NCI-H82 treated with DMSO at 0.1 percent for 48 hours (cell line): ENCODE data around the gene AQP11.
"Not testable (repeated sequence)": the region's sequence is repeated elsewhere in the genome, so short reads cannot be mapped to it uniquely, and the experiment has no call there.

Source experiments
- DNase-seq: peaks from one replicate; lab custom pipeline; 2025; ENCODE audit not compliant: unreplicated experiment; lab: John Stamatoyannopoulos, UW

Gene AQP11

GRCh38 chr11:77590194-77590782 lies 535 bp downstream of the AQP11 start:
- no peak for DNase-seq

GRCh38 chr11:77592727-77593126 lies 3.0 kb downstream of the AQP11 start:
- DNase-seq: no peak

DNA sequence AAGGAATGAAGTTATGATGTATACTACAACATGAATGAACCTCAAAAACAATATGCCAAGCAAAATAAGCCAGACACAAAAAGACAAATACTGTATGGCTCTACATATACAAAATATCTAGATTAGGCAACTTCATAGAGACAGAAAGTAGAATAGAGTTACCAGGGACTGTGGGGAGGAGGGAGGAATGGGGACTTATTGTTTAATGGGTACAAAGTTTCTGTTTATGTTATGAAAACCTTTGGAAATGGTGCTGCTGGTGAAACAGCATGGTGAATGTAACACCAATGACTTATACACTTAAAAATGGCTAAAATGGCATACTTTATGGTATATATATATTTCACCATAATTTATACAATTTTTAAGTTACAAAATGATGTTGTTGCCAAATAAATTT lies 4.1 kb downstream of the AQP11 start:
- DNase-seq: no peak

DNA sequence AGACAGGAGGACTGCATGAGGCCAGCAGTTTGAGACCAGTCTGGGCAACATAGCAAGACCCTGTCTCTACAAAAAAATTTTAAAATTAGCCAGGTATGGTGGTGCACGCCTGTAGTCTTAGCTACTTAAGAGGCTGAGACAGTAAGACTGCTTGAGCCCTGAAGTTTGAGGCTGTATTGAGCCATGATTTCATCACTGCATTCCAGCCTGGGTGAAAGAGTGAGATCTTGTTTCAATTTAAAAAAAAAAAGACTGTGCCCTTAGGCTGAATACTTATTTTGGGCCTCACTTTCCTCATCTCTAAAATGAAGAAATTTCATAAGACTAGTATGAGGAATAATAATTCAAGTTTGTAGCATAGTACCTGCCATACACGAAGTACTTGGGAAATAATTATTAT lies 6.9 kb downstream of the AQP11 start:
- no peak for DNase-seq

- DNase-seq: no peak
Observed at GRCh38 chr11:77598195-77598594, 8.4 kb downstream of the AQP11 start.

DNA sequence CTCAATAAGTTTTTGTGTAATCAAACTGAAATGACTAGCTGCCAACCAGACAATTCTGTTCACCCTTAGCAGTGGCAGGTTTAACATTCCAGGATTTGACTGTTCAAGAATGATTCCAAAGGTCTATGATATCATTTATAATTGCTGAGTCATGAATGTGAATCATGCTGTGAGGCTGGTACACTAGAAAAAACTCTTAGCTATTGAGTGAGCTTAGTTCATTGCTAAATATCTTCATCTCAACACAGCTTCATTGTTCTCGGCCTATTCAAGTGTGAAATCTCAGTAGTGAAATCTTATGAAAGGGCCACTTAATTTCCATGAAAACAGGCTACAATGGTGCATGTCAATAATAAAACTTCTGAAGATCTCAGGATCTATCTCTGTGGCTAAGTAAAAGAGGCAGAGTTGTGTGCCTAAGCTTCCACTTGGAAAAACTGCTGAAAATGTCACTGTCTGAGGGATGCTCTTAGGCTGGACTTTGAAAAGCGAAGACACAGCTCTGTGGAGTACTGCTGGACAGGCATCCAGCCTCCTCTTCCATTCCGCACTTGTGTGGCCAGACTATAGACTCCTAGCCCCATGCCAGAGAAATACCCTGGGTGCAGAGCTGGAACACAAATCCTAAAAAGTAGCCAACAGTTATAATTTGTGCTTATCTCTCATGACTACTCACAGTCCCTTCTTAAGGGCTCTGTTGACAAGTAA lies 12.8 kb downstream of the AQP11 start:
- no peak for DNase-seq

DNA sequence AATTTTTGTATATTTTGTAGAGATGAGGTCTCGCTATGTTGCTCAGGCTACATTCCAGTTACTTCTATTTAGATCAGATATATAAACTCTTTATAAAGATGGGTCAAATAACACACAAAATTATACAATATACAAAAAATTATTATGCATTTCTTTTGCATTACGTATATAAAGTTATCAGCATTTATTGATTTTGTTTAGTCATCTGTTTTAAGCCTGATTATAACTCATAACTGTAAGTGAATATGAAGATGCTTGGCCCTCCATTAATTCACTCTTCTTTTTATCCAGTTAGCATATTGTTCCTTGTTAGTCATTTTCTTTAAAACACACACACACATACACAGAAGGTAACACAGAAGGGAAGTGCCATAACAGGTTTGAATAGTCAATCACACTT lies 14.5 kb downstream of the AQP11 start:
- DNase-seq: no peak

DNA sequence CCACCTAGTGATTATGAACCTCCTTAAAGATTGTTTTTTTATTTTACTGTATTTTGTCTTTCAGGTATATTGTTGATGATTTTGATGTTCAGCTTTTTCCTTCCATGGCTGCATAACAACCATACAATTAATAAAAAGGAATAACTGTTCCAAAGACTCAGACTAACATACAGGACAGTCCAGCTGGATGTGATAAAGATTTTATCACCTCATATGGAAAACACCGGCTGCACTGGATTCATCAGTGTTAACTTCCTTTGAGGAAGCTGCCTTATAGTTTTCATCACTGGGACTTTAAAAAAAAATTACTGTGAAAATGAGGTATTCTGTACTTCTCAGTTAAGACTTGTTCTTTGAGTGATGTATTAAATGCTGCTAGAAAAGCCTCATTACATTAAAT lies 19.5 kb downstream of the AQP11 start:
- no peak for DNase-seq

DNA sequence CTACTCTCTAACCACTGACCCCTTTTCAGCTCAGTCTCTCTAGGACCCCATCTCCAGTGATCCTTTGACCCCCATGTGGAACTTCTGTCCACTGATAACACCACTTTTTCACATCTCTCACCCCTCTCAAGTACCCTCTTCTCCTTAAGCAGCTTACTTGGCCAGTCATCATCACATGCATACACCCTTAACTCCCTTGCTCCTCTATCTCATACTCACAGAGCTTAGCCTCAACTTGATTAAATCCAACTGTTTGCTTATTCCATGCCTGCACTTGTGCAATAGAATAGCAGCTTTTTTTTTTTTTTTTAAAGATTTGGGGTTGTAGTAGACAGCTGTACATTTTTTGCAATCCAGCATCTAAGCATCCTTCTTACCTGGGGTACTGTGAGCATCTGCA lies 22.2 kb downstream of the AQP11 start:
- no peak for DNase-seq

- DNase-seq: no peak
Observed at GRCh38 chr11:77617892-77618291, 28.1 kb downstream of the AQP11 start.

- DNase-seq: no peak
Observed at GRCh38 chr11:77619576-77620198, 29.9 kb downstream of the AQP11 start.

DNA sequence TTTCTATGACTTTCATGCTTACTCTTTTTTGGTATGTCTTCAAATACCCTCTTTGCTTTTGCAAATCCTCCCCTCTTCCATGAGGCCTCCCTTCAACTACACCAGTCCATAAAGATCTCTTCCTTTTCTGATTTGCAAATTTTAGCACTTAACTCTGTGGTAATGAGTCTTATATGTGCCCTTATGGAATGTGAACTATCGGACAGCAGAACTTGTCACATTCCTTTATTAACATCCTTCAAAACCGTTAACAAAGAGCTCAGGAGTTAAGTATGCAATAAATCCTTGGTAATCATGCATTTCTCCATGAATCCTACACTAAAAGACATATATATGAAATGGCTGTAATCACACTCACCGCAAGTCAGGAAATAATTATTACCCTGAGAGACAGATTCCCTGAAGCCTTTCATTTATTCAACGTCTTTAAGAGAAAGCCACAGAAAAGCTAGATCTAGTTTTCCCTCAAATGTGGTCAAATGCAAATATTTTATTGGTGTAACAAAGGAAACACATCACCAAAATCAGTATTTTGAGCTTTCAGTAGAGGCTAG lies 40.5 kb downstream of the AQP11 start:
- DNase-seq: no peak

GRCh38 chr11:77633926-77634325 lies 44.2 kb downstream of the AQP11 start:
- not testable (repeated sequence) for DNase-seq

GRCh38 chr11:77636731-77637344 lies 47.1 kb downstream of the AQP11 start:
- DNase-seq: no peak

DNA sequence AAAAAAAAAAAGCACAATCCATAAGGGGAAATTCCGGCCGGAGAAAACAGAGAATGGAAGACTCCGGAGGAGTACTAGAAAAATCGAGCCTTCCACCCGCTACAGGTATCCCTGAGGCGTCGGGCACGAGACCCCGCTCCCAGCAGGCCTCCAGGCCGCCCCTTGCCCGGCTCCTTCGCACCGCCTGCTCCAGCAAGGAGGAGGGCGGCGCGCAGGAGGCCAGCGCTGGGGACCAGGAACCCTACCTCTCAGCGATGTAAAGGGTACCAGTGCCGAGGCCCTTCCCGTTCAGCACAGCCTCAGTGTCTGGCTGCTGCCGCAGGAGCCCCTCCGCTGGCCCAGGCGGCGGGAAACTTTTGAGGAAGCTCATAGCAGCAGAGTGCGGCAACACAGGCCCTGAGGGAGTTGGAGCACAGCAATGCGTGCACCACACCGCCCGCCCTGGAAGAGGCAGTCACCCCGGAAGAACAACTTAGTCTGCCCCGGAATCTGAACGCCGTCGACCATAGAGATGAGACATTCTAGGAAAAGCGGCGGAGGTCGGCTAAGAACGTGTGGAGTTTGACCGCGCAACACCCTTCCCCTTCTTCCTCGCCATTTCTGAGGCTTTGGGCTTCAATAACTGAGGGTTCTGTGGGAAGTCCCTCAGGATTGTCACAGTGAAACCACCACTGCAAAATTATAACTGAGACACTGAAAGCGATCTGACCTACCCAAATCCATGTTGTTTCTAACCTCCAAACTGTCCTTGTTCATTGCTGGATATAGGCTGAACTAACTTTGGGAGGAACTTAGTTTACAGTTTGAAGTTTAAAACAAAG lies 47.8 kb downstream of the AQP11 start, which contains the start of gene CLNS1A:
TSS of gene CLNS1A (minus strand) at position 450 of the 821 bp plus-strand sequence. CDS start at position 370, 80 bp downstream.
- peak; percentile 79 for DNase-seq

- DNase-seq: no peak
Observed at GRCh38 chr11:77642228-77642627, 52.5 kb downstream of the AQP11 start.

DNA sequence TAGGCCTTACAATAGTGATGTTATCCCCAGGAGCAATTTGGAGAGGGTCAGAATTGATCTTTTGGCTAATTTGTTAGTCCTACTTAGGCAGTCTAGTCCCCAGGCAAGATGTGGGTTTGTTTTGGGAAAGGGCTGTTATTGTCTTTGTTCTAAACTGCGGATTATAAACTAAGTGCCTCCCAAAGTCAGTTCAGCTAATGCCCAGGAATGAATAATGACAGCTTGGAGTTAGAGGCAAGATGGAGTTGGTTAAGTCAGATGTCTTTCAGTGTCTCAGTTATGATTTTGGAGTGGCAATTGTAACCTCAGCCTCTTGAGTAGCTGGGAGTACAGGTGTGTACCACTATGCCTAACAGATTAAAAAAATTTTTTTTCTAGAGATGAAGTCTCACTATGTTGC lies 55.1 kb downstream of the AQP11 start:
- no peak for DNase-seq

DNA sequence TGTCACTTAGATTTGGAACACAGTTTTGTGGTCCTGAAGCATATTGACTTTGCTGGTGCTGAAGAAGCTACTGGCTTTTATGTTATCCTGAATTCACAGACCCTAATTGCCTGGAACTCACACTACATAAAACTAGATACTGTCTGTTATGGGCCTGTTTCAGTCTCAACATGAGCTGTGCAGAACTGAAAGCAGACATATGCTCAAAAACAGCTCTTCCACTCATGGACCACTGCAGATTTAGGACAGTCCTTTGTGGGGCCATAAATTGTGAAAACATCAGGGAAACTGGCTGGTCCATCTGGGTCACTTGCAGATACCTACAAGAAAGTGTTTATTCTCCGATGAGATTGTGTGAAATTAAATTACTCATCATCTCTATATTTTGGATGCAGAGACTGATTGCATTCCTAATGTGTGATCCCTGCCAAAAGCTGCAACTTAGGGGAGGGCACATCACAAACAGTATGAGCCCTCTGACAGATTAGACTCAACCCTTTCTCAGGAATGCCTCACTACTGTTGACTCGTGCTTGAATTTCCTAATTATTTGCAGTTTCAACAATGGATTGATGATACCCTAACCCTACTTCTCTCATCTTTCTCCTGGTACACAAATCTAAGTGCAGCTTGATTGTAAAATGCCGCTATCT lies 58.0 kb downstream of the AQP11 start:
- DNase-seq: no peak

GRCh38 chr11:77650123-77650522 lies 60.4 kb downstream of the AQP11 start:
- no peak for DNase-seq

DNA sequence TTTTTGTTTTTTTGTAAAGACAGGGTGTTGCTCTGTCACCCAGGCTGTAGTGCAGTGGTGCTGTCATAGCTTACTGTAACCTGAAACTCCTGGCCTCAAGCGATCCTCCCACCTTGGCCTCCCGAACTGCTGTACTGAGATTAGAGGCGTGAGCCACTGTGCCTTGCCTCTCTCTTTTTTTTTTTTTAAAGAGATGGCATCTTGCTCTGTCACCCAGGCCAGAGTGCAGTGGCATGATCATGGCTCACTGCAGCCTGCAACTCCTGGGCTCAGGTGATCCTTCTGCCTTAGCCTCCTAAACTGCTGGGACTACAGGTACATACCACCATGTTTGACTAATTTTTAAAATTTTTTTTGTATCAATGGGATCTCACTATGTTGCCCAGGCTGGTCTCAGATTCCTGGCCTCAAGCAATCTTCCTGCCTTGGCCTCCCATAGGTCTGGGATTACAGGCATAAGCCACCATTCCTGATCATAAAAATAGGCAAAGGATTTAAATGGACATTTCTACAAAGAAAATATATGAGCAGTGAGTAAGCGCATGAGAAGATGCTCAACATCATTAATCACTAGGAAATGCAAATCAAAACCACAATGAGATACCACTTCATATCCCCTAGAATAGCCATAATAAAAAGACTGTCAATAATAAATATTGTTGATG lies 65.1 kb downstream of the AQP11 start:
- DNase-seq: no peak
